Common myeloid progenitor, CD34-positive (primary cell): ENCODE results near the gene ENPP1.

Experiments
- CTCF ChIA-PET: fragments of 350-600 bp; sonication (Branson Sonifier 250); formaldehyde crosslinking; loops from one replicate; lab custom pipeline; 2021; ENCODE audit warnings: antibody characterized with exemption; lab: Charles Lee
- POLR2A ChIA-PET: fragments of 350-600 bp; sonication (Branson Sonifier 250); formaldehyde crosslinking; loops from one replicate; lab custom pipeline; 2021; ENCODE audit warnings: antibody characterized with exemption; lab: Charles Lee
- DNase-seq, 3 donors: peaks; one replicate each; pipeline versions ENCODE4 v3.0.0 to v3.0.0-alpha.2; 2013
- H3K27ac ChIP-seq, 2 experiments: 1 replicate in 1 of 2; 2 replicates in 1 of 2; pipeline ENCODE4 v1.7.0; 2013; ENCODE audit warnings: inconsistent platforms in 2 of 2, low read length in 2 of 2, mild to moderate bottlenecking in 2 of 2, low read depth in 1 of 2, moderate library complexity in 1 of 2; ENCODE audit not compliant: severe bottlenecking in 2 of 2, insufficient read depth in 1 of 2, poor library complexity in 1 of 2
- H3K27me3 ChIP-seq, 5 experiments: replicated peaks in 2 of 5; 1 replicate in 3 of 5; 2 replicates in 2 of 5; pipeline versions ENCODE4 v1.6.1 to v1.7.0; 2013; ENCODE audit warnings: low read length in 4 of 5, mild to moderate bottlenecking in 2 of 5, moderate library complexity in 2 of 5, inconsistent platforms in 1 of 5; ENCODE audit not compliant: insufficient read depth in 5 of 5, control insufficient read depth in 4 of 5
- H3K36me3 ChIP-seq, 4 experiments: 1 replicate in 2 of 4; 2 replicates in 2 of 4; pipeline versions ENCODE4 v1.6.1 to v1.7.0; 2013; ENCODE audit warnings: low read length in 3 of 4, control low read depth in 1 of 4, mild to moderate bottlenecking in 1 of 4; ENCODE audit not compliant: control insufficient read depth in 4 of 4, insufficient read depth in 4 of 4
- H3K4me1 ChIP-seq, 4 experiments: 1 replicate in 3 of 4; 2 replicates in 1 of 4; pipeline versions ENCODE4 v1.6.1 to v1.7.1; 2013; ENCODE audit warnings: low read length in 3 of 4, mild to moderate bottlenecking in 3 of 4, control low read depth in 1 of 4, inconsistent platforms in 1 of 4, moderate library complexity in 1 of 4; ENCODE audit not compliant: control insufficient read depth in 4 of 4, insufficient read depth in 4 of 4; ENCODE audit errors: control extremely low read depth in 1 of 4
- H3K4me3 ChIP-seq, 7 experiments: 1 replicate in 4 of 7; 2 replicates in 3 of 7; pipeline versions ENCODE4 v1.5.1 to v1.7.0; 2013; ENCODE audit warnings: mild to moderate bottlenecking in 7 of 7, low read length in 6 of 7, moderate library complexity in 6 of 7, inconsistent platforms in 2 of 7, low read depth in 2 of 7, control low read depth in 1 of 7; ENCODE audit not compliant: insufficient read depth in 4 of 7, control insufficient read depth in 1 of 7; ENCODE audit errors: extremely low read depth in 1 of 7
- H3K9me3 ChIP-seq, 5 experiments: 1 replicate in 4 of 5; 2 replicates in 1 of 5; pipeline versions ENCODE4 v1.6.1 to v1.7.1; 2013; ENCODE audit warnings: low read length in 4 of 5, mild to moderate bottlenecking in 2 of 5, inconsistent platforms in 1 of 5, low read depth in 1 of 5, moderate library complexity in 1 of 5; ENCODE audit not compliant: control insufficient read depth in 4 of 5, insufficient read depth in 2 of 5; ENCODE audit errors: control extremely low read depth in 1 of 5
- WGBS: methylation state at CpG from one replicate; pipeline ENCODE4 v1.1.5; 2013; ENCODE audit not compliant: insufficient coverage; 5-methylcytosine and 5-hydroxymethylcytosine counted together

The ENPP1 gene

GRCh38 chr6:131802347-131802746 is 5.5 kb upstream of the ENPP1 start:
- H3K27me3 ChIP-seq: peaks cover 9 to 34% (median 16%) of the 10 kb centered on the region in 5 experiments
- H3K36me3 ChIP-seq: no peaks in the 10 kb centered on the region
- WGBS: no CpG with 5 or more reads among the region's 2 CpGs
- H3K4me1 ChIP-seq: peaks cover 2 to 4% (median 4%) of the 10 kb centered on the region in 4 experiments
- CTCF ChIA-PET: no interaction called here
- H3K27ac ChIP-seq: no peak overlapping the region
- peaks cover 0 to 2% (median 0%) of the 10 kb centered on the region in 5 experiments for H3K9me3 ChIP-seq
- no peak overlapping the region for H3K4me3 ChIP-seq
- POLR2A ChIA-PET: no interaction called here
- DNase-seq: no peak

- H3K4me1 ChIP-seq: peaks cover 4 to 8% (median 8%) of the 10 kb centered on the region in 4 experiments
- H3K4me3 ChIP-seq: no peak overlapping the region
- DNase-seq: peak in 1 of 3 donors; percentile 9
- peaks cover 0 to 2% (median 0%) of the 10 kb centered on the region in 5 experiments for H3K9me3 ChIP-seq
- 80% methylated on average over 9 of the region's 10 CpGs for WGBS
- POLR2A ChIA-PET: no interaction called here
- no peaks in the 10 kb centered on the region for H3K36me3 ChIP-seq
- CTCF ChIA-PET: no interaction called here
- peaks cover 9 to 35% (median 17%) of the 10 kb centered on the region in 5 experiments for H3K27me3 ChIP-seq
- H3K27ac ChIP-seq: no peak overlapping the region
These were observed 4.6 kb upstream of the ENPP1 start for GRCh38 chr6:131803007-131803769.

GRCh38 chr6:131804131-131804530 is 3.7 kb upstream of the ENPP1 start:
- Histone ChIP-seq H3K36me3 (no peaks in the 10 kb centered on the region), H3K4me1 (peaks cover 4 to 12% (median 10%) of the 10 kb centered on the region in 4 experiments), H3K4me3 (no peak overlapping the region), H3K9me3 (peaks cover 0 to 2% (median 0%) of the 10 kb centered on the region in 5 experiments), H3K27ac (no peak overlapping the region), H3K27me3 (peaks cover 12 to 44% (median 24%) of the 10 kb centered on the region in 5 experiments)
- POLR2A ChIA-PET: no interaction called here
- DNase-seq: no peak
- CTCF ChIA-PET: no interaction called here
- no CpG with 5 or more reads among the region's 1 CpG for WGBS

- 2% methylated on average over 17 of the region's 17 CpGs for WGBS
- Histone ChIP-seq H3K4me3 (peak overlapping the region in 5 of 7 experiments; percentile 42 to 68 (median 59)), H3K27me3 (peaks cover 15 to 67% (median 33%) of the 10 kb centered on the region in 5 experiments), H3K9me3 (no peaks in the 10 kb centered on the region), H3K36me3 (no peaks in the 10 kb centered on the region), H3K4me1 (peaks cover 4 to 12% (median 10%) of the 10 kb centered on the region in 4 experiments), H3K27ac (no peak overlapping the region)
- DNase-seq: no peak
- CTCF ChIA-PET: no interaction called here
- POLR2A ChIA-PET: no interaction called here
These were observed 538 bp upstream of the ENPP1 start for GRCh38 chr6:131807321-131807643.

DNA sequence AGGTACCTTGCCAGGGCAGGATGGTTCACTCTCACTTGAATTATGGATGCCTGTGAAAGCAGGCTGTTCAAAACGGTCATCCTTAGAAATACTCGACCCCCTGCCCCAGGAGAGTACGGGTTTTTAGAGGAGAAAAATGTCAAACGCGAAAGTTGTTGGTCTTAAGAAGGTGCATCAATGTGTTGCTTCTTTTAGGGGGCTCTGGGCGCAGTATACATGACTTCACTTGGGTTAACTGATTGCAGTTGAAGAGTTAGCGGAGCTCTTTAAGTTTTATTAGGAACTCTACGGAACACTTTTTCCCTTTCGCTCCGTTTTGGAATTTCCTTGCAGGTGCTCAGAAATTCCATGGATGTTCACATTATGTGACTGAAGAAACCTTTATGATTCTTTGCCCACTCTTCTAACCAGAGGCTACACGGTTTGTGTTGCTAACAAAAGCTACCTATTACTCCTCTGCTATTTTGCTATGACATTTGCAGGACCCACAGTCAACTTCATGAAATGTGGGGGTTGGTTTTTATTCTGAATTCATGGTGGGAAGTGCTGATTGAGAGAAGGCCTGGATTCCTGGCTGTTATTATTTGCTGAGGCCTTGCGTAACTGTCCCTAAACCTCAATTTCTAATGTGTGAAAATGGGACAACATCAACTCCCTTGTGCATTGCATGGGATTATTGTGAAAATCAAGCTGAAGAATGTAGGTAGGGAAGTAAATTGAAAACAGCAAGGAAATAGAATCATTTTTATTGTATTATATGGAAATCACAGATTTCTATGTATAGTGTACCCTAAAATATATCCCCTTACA is 845 bp downstream of the ENPP1 start:
- no peak overlapping the region for H3K27ac ChIP-seq
- H3K9me3 ChIP-seq: no peaks in the 10 kb centered on the region
- ChIA-PET CTCF (no interaction called here), POLR2A (no interaction called here)
- no peak for DNase-seq
- WGBS: 44% methylated on average over 10 of the region's 12 CpGs
- H3K36me3 ChIP-seq: no peaks in the 10 kb centered on the region
- H3K4me1 ChIP-seq: peaks cover 4 to 12% (median 10%) of the 10 kb centered on the region in 4 experiments
- peak overlapping the region in 6 of 7 experiments; percentile 40 to 73 (median 58) for H3K4me3 ChIP-seq
- H3K27me3 ChIP-seq: peaks cover 15 to 64% (median 33%) of the 10 kb centered on the region in 5 experiments

- ChIA-PET POLR2A (no interaction called here), CTCF (interaction anchor here (1.6 kb wide), 1 partner anchor 116 kb away, joined by 3 read pairs; no protein-coding TSS in a partner anchor)
- Histone ChIP-seq H3K27me3 (peaks cover 14 to 53% (median 27%) of the 10 kb centered on the region in 5 experiments), H3K4me3 (no peak overlapping the region), H3K27ac (no peak overlapping the region), H3K9me3 (no peaks in the 10 kb centered on the region), H3K36me3 (no peaks in the 10 kb centered on the region), H3K4me1 (peaks cover 4 to 12% (median 10%) of the 10 kb centered on the region in 4 experiments)
- 90% methylated on average over 3 of the region's 3 CpGs for WGBS
- no peak for DNase-seq
These were observed 3.7 kb downstream of the ENPP1 start for GRCh38 chr6:131811500-131811899.
